ENCODE data around the gene FOXN3. TPM values are rescaled to one million over a fixed set of nuclear protein-coding genes. Genes with fewer than 3 reads are reported as not detected.
"Not testable (repeated sequence)": the region's sequence is repeated elsewhere in the genome, so short reads cannot be mapped to it uniquely, and the experiment has no call there.

The FOXN3 gene
- total and polyA plus RNA-seq, 9 donors, result 56.9 to 172 (median 99.2) TPM

DNA sequence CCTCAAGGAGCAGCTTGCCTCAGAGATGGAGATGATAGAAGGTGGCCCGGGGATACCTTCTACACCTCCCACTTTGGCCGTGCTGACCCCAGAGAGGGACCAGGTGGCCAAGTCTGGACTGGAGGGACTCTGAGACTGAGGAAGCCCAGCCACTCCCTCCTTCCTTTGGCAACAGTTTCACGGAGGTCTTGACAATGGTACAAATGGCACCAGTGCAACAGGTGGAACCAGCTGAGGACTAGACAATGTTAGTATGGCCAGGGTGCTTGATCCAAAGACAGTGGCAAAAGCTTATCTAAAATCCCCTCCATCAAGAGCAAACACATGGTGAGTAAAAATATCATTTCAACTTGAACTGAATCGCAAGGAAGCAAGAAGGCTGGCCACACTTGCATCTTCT, 117.4 kb downstream of the FOXN3 start:
- intact Hi-C loops (cut with DNase I), result no loop called here
- no peaks in the 10 kb centered on the region for H3K9me3 ChIP-seq
- no peak for TF ChIP-seq POLR2A (IDR thresholded peaks at IDR 0.05)
- TF ChIP-seq, protein P1, sequence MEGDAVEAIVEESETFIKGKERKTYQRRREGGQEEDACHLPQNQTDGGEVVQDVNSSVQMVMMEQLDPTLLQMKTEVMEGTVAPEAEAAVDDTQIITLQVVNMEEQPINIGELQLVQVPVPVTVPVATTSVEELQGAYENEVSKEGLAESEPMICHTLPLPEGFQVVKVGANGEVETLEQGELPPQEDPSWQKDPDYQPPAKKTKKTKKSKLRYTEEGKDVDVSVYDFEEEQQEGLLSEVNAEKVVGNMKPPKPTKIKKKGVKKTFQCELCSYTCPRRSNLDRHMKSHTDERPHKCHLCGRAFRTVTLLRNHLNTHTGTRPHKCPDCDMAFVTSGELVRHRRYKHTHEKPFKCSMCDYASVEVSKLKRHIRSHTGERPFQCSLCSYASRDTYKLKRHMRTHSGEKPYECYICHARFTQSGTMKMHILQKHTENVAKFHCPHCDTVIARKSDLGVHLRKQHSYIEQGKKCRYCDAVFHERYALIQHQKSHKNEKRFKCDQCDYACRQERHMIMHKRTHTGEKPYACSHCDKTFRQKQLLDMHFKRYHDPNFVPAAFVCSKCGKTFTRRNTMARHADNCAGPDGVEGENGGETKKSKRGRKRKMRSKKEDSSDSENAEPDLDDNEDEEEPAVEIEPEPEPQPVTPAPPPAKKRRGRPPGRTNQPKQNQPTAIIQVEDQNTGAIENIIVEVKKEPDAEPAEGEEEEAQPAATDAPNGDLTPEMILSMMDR (IDR thresholded peaks at IDR 0.05), result no peak
- TF ChIP-seq EP300 (IDR thresholded peaks at IDR 0.05), result no peak
- H3K36me3 ChIP-seq, result no peaks in the 10 kb centered on the region
- no peaks in the 10 kb centered on the region for H3K27me3 ChIP-seq
- no peak overlapping the region for H3K4me3 ChIP-seq
- peaks cover 12% of the 10 kb centered on the region for H3K4me1 ChIP-seq (ENCODE audit: insufficient read depth)
- 84 to 93% (median 86%) methylated on average over 4 of the region's 4 CpGs for WGBS, 3 donors
- no peak overlapping the region for H3K27ac ChIP-seq
- no peak for DNase-seq

DNA sequence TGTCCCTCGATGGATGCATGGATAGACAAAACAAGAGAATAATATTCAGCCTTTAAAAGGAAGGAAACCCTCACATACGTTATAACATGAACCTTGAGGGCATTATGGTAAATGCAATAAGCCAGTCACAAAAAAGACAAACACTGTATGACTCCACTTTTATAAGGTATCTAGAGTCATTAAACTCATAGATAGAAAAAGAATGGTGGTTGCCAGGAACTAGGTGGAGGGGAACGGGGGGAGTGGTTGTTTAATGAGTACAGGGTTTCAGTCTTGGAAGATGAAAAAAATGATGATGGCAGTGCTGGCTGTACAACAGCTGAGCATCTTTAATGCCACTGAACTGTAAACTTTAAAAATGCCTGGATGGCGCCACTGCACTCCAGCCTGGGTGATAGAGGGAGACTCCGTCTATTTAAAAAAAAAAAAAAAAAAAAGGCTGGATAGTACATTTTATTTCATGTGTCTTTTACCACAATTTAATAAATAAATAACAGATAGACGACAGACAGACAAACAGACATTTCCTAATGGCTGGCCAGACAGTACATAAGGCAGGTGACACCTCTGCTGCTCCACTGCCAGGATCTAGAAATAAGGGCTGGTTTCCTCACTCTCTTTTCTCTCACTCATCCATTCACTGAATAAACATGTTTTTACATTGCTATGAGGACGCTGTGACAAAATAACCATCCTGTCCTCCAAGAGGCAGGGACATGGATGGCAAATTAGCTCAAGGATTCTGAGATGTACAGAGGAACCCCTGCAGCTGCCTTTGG, 118.8 kb downstream of the FOXN3 start:
- TF ChIP-seq, protein P1 (IDR thresholded peaks at IDR 0.05), result no peak
- TF ChIP-seq EP300 (IDR thresholded peaks at IDR 0.05), result no peak
- TF ChIP-seq POLR2A (IDR thresholded peaks at IDR 0.05), result no peak
- Histone ChIP-seq H3K36me3 (no peaks in the 10 kb centered on the region), H3K27me3 (no peaks in the 10 kb centered on the region), H3K27ac (no peak overlapping the region), H3K9me3 (no peaks in the 10 kb centered on the region), H3K4me1 (ENCODE audit: insufficient read depth) (peaks cover 18% of the 10 kb centered on the region), H3K4me3 (no peak overlapping the region)
- 87 to 90% (median 90%) methylated on average over 7 of the region's 7 CpGs for WGBS, 3 donors
- intact Hi-C loops (cut with DNase I), result no loop called here
- no peak for DNase-seq

DNA sequence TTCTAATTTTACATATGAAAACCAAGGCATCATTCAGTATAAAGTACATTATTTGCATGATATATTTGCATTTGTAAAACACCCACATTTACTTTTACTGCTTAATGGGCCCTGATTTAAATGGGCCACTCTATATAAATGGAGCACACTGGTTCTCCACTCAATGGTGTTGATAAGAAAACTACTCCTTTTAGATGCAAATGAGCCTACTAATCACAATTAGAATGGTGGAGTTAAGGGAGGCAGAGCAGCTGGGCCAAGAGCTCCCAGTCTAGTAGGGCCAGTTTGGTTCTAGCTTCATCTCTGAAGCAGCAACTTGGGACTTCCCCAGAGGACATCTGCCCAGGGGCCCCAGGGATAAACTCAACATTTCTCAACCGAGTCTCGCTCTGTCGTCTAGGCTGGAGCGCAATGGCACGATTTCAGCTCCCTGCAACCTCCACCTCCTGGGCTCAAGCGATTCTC, 120.7 kb downstream of the FOXN3 start:
- TF ChIP-seq, protein P1 (IDR thresholded peaks at IDR 0.05), result no peak
- TF ChIP-seq POLR2A (IDR thresholded peaks at IDR 0.05) (no peak), EP300 (IDR thresholded peaks at IDR 0.05) (no peak)
- H3K27me3 ChIP-seq, result no peaks in the 10 kb centered on the region
- no peak for DNase-seq
- H3K36me3 ChIP-seq, result no peaks in the 10 kb centered on the region
- no peaks in the 10 kb centered on the region for H3K9me3 ChIP-seq
- H3K4me1 ChIP-seq (ENCODE audit: insufficient read depth), result peaks cover 17% of the 10 kb centered on the region
- no peak overlapping the region for H3K4me3 ChIP-seq
- intact Hi-C loops (cut with DNase I), result no loop called here
- WGBS, 3 donors, result 95 to 96% (median 96%) methylated on average over 6 of the region's 6 CpGs
- no peak overlapping the region for H3K27ac ChIP-seq

DNA sequence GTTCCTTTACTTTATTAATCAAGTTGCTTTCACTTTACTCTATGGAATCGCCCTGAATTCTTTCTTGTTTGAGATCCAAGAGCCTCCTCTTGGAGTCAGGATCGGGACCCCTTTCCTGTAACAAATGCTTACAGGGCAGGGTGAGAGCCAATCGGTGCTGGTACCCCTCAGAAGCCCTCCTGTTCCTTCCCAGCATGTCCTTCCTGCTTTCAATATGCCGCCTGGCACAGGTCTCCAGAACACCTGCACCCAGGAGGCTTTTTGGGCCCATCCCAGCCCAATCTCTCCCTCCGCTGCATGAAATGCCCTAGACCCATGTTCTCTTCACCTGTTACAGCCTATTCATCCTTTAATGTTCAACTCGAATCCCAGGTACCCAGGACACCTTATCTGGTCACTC, 122.2 kb downstream of the FOXN3 start:
- Histone ChIP-seq H3K4me1 (ENCODE audit: insufficient read depth) (peaks cover 17% of the 10 kb centered on the region), H3K27me3 (no peaks in the 10 kb centered on the region), H3K27ac (no peak overlapping the region), H3K9me3 (no peaks in the 10 kb centered on the region), H3K36me3 (no peaks in the 10 kb centered on the region), H3K4me3 (no peak overlapping the region)
- TF ChIP-seq POLR2A (IDR thresholded peaks at IDR 0.05), result no peak
- TF ChIP-seq, protein P1 (IDR thresholded peaks at IDR 0.05), result no peak
- no peak for TF ChIP-seq EP300 (IDR thresholded peaks at IDR 0.05)
- intact Hi-C loops (cut with DNase I), result no loop called here
- DNase-seq, result no peak
- 86 to 97% (median 87%) methylated on average over 6 of the region's 6 CpGs for WGBS, 3 donors

DNA sequence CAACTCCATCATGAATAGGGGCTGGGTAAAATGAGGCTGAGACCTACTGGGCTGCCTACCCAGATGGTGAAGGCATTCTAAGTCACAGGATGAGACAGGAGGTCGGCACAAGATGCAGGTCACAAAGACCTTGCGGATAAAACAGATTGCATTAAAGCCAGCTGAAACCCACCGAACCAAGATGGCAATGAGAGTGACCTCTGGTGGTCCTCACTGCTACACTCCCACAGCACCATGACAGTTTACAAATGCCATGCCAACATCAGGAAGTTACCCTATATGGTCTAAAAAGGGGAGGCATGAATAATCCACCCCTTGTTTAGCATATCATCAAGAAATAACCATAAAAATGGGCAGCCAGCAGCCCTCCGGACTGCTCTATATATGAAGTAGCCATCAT, 122.6 kb downstream of the FOXN3 start:
- intact Hi-C loops (cut with DNase I); DNase-seq; H3K9me3 ChIP-seq; H3K36me3 ChIP-seq; H3K27me3 ChIP-seq; H3K4me3 ChIP-seq; H3K27ac ChIP-seq: not testable (repeated sequence)
- 87 to 92% (median 90%) methylated on average over 4 of the region's 4 CpGs for WGBS, 3 donors
- peaks cover 17% of the 10 kb centered on the region for H3K4me1 ChIP-seq (ENCODE audit: insufficient read depth)

All from ovary (tissue), 9 donors.